ENCODE results near the gene HCCS. TPM values are rescaled to one million over a fixed set of nuclear protein-coding genes. Genes with fewer than 3 reads are reported as not detected.

Gene HCCS
- total RNA-seq, 1 experiment from 2014 or later, result 48.6 TPM

Other genes starting within 250 kb of the HCCS start
- gene AMELX, start 182.1 kb downstream of the HCCS start, total RNA-seq (2014; rRNA removed; shearing (Covaris generic)), result not detected in 2 replicates